IMR-90 (cell line): Measurements from ENCODE around the gene OR1E2.
"Not testable (repeated sequence)": the region's sequence is repeated elsewhere in the genome, so short reads cannot be mapped to it uniquely, and the experiment has no call there.

ENCODE experiments used
- CEBPB ChIP-seq: IDR thresholded peaks from 2 replicates; pipeline ENCODE4 v1.6.1; 2012; ENCODE audit warnings: low read depth, low read length, improper control_type of control experiment
- CTCF ChIP-seq: conservative IDR thresholded peaks from 2 replicates; pipeline ENCODE4 v1.5.1; 2012; ENCODE audit warnings: mild to moderate bottlenecking, low read depth, low read length, improper control_type of control experiment
- MAZ ChIP-seq: IDR thresholded peaks from 2 replicates; pipeline ENCODE4 v1.6.1; 2012; ENCODE audit warnings: low read depth, mild to moderate bottlenecking, low read length, improper control_type of control experiment, moderate library complexity, borderline replicate concordance
- NFE2L2 ChIP-seq: fragments of 150-350 bp; IDR thresholded peaks from 2 replicates; pipeline ENCODE4 v1.6.1; 2016; ENCODE audit warnings: low read depth, mild to moderate bottlenecking, low read length
- POLR2A ChIP-seq: IDR thresholded peaks from 2 replicates; pipeline ENCODE4 v1.6.1; 2012; ENCODE audit warnings: mild to moderate bottlenecking, low read depth, low read length
- RCOR1 ChIP-seq: IDR thresholded peaks from 2 replicates; pipeline ENCODE4 v1.6.1; 2012; ENCODE audit warnings: mild to moderate bottlenecking, low read length, improper control_type of control experiment; ENCODE audit not compliant: insufficient replicate concordance
- RFX5 ChIP-seq: IDR thresholded peaks from 2 replicates; pipeline ENCODE4 v1.8.0; 2012; ENCODE audit warnings: low read depth, mild to moderate bottlenecking, low read length, moderate library complexity
- SMC3 ChIP-seq: fragments of 150-350 bp; IDR thresholded peaks from 2 replicates; pipeline ENCODE4 v1.6.1; 2016; ENCODE audit warnings: low read depth, mild to moderate bottlenecking, antibody characterized with exemption, low read length, moderate library complexity

DNA sequence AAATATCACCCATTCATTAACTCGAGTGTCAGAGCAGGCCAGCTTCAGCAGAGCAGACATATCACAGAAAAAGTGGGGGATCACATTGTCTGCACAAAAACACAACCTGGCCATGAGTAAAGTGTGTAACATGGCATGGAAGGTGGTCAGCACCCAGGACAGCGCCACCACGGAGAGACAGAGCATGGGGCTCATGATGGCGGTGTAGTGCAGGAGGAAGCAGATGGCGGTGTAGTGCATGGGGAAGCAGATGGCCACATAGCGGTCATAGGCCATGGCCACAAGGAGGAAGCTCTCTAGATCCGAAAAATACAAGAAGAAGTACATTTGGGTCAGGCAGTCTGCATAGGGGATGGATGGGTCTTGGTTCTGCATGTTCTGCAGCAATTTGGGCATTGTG, 426 bp downstream of the OR1E2 start:
- not testable (repeated sequence) for TF ChIP-seq RCOR1, POLR2A, NFE2L2, CTCF, SMC3, CEBPB, MAZ, RFX5
